GM12878 (cell line): Measurements from ENCODE around the gene NTN1. TPM values are rescaled to one million over a fixed set of nuclear protein-coding genes. Genes with fewer than 3 reads are reported as not detected.

Source experiments
- ATAC-seq: fragments of 200-7000 bp; cut with Tn5 transposase; 3 replicates; pipeline ENCODE4 v1.9.1; 2020; ENCODE audit warnings: mild to moderate bottlenecking, moderate library complexity
- BruUV-seq: library from RNA; stranded (reverse); fragments of 400-500 nt; replicated peaks from 2 replicates; lab custom pipeline; 2021; lab: Mats Ljungman, UMichigan
- CTCF ChIA-PET: fragments of 300-600 bp; sonication (Branson Sonifier 250); formaldehyde crosslinking; extraction: SDS; loops from one replicate; lab custom pipeline; 2021; ENCODE audit warnings: inconsistent platforms; lab: Yijun Ruan, JAX
- POLR2A ChIA-PET: fragments of 350-600 bp; formaldehyde crosslinking; extraction: SDS; loops from one replicate; lab custom pipeline; 2021; ENCODE audit warnings: inconsistent platforms; lab: Charles Lee
- RAD21 ChIA-PET: fragments of 300-600 bp; sonication (Branson Sonifier 250); formaldehyde crosslinking; loops from one replicate; lab custom pipeline; 2023; ENCODE audit warnings: antibody characterized with exemption; ENCODE audit not compliant: unreplicated experiment; lab: Charles Lee
- SMC1A ChIA-PET: fragments of 300-600 bp; sonication (Branson Sonifier 250); formaldehyde crosslinking; loops from one replicate; lab custom pipeline; 2023; ENCODE audit not compliant: unreplicated experiment, uncharacterized antibody; lab: Charles Lee
- DNase-seq: peaks from one replicate; pipeline ENCODE4 v3.0.0-alpha.2; 2011; ENCODE audit warnings: low read depth, low spot score
- FAIRE-seq: peaks from 3 replicates; lab custom pipeline; 2011; peaks lifted over from hg19 to GRCh38; lab: Jason Lieb, UNC
- H2AFZ ChIP-seq: 2 replicates; pipeline ENCODE4 v1.6.0; 2011; ENCODE audit warnings: low read depth, low read length, control low read depth; ENCODE audit not compliant: control insufficient read depth
- H3K27ac ChIP-seq: 2 replicates; pipeline ENCODE4 v1.5.1; 2011; ENCODE audit warnings: control low read depth; ENCODE audit not compliant: control insufficient read depth, insufficient read depth
- H3K27me3 ChIP-seq, 2 experiments: replicated peaks in 1 of 2; 2 replicates each; pipeline versions ENCODE4 v1.6.0 to v1.6.1; 2011; ENCODE audit warnings: low read length in 1 of 2; ENCODE audit not compliant: control insufficient read depth in 2 of 2, insufficient read depth in 2 of 2
- H3K36me3 ChIP-seq, 2 experiments: 2 replicates each; pipeline ENCODE4 v1.5.1; 2011; ENCODE audit warnings: low read length in 1 of 2; ENCODE audit not compliant: control insufficient read depth in 2 of 2, insufficient read depth in 2 of 2
- H3K4me1 ChIP-seq: 2 replicates; pipeline ENCODE4 v1.6.1; 2011; ENCODE audit warnings: mild to moderate bottlenecking, low read length, moderate library complexity, mixed read lengths; ENCODE audit not compliant: control insufficient read depth, insufficient read depth
- H3K4me2 ChIP-seq: 2 replicates; pipeline ENCODE4 v1.6.0; 2011; ENCODE audit warnings: control low read depth; ENCODE audit not compliant: control insufficient read depth, insufficient read depth
- H3K4me3 ChIP-seq: fragments of 200-600 bp; sonication (generic); 2 replicates; pipeline ENCODE4 v1.5.1; 2016
- H3K79me2 ChIP-seq: 2 replicates; pipeline ENCODE4 v1.6.0; 2011; ENCODE audit warnings: low read length; ENCODE audit not compliant: control insufficient read depth, insufficient read depth
- H3K9ac ChIP-seq: 2 replicates; pipeline ENCODE4 v1.8.0; 2011; ENCODE audit warnings: low read length, control low read depth, mixed read lengths; ENCODE audit not compliant: control insufficient read depth, insufficient read depth
- H3K9me3 ChIP-seq: replicated peaks from 3 replicates; pipeline ENCODE4 v1.5.1; 2011; ENCODE audit warnings: mild to moderate bottlenecking, low read length; ENCODE audit not compliant: control insufficient read depth, insufficient read depth
- H4K20me1 ChIP-seq: 2 replicates; pipeline ENCODE4 v1.6.0; 2011; ENCODE audit not compliant: control insufficient read depth, insufficient read depth
- CHD1 ChIP-seq: IDR thresholded peaks from 2 replicates; pipeline ENCODE4 v1.6.1; 2012; ENCODE audit warnings: low read depth, low read length, improper control_type of control experiment
- IKZF2 ChIP-seq, 2 experiments: fragments of 450-650 bp; IDR thresholded peaks; 2 replicates each; pipeline ENCODE4 v1.6.1; 2017; ENCODE audit warnings: mild to moderate bottlenecking in 2 of 2, moderate library complexity in 2 of 2
- JUNB ChIP-seq: IDR thresholded peaks from 2 replicates; pipeline ENCODE4 v1.6.1; 2016; ENCODE audit warnings: antibody characterized with exemption, mild to moderate bottlenecking
- NFYB ChIP-seq: IDR thresholded peaks from 2 replicates; pipeline ENCODE4 v1.6.1; 2011; ENCODE audit warnings: low read depth, mild to moderate bottlenecking, low read length, improper control_type of control experiment, moderate library complexity; ENCODE audit not compliant: insufficient read depth
- PAX5 ChIP-seq: IDR thresholded peaks from 2 replicates; pipeline ENCODE4 v1.6.1; 2011; ENCODE audit warnings: low read depth, low read length, borderline replicate concordance
- POLR2AphosphoS5 ChIP-seq: IDR thresholded peaks from 2 replicates; pipeline ENCODE4 v1.6.1; 2011; ENCODE audit warnings: mild to moderate bottlenecking, low read length, inconsistent platforms
- SMAD1 ChIP-seq: fragments of 450-650 bp; IDR thresholded peaks from 2 replicates; pipeline ENCODE4 v1.6.1; 2018; ENCODE audit warnings: mild to moderate bottlenecking, low read depth; ENCODE audit not compliant: partially characterized antibody
- SMC3 ChIP-seq: IDR thresholded peaks from 2 replicates; pipeline ENCODE4 v1.6.1; 2011; ENCODE audit warnings: low read length, improper control_type of control experiment, borderline replicate concordance
- SREBF2 ChIP-seq: IDR thresholded peaks from 2 replicates; pipeline ENCODE4 v1.6.1; 2012; ENCODE audit warnings: mild to moderate bottlenecking, low read length
- TBL1XR1 ChIP-seq: IDR thresholded peaks from 2 replicates; pipeline ENCODE4 v1.6.1; 2012; ENCODE audit warnings: low read depth, low read length, improper control_type of control experiment
- ZNF207 ChIP-seq: fragments of 450-650 bp; IDR thresholded peaks from 2 replicates; pipeline ENCODE4 v1.6.1; 2014; ENCODE audit warnings: antibody characterized with exemption, mild to moderate bottlenecking, borderline replicate concordance
- ZSCAN29 ChIP-seq: fragments of 450-650 bp; IDR thresholded peaks from 2 replicates; pipeline ENCODE4 v1.6.1; 2017; ENCODE audit warnings: mild to moderate bottlenecking, moderate library complexity
- WGBS: methylation state at CpG from one replicate; pipeline ENCODE4 v1.1.6; 2016; ENCODE audit warnings: low lambda C conversion rate; ENCODE audit not compliant: insufficient replicate concordance, insufficient coverage; ENCODE audit errors: missing lambda C conversion rate; 5-methylcytosine and 5-hydroxymethylcytosine counted together
- in situ Hi-C: fragments of 300-500 bp; cut with MboI; formaldehyde crosslinking; loops from 9 replicates; pipeline ENCODE4 v1.14.3; 2018; ENCODE audit warnings: mixed read lengths
- intact Hi-C: fragments of 100-400 bp; cut with micrococcal nuclease; formaldehyde crosslinking; loops from one replicate; pipeline ENCODE4 v1.14.2; 2022; ENCODE audit not compliant: unreplicated experiment
- polyA plus RNA-seq, 11 experiments: library from polyadenylated mRNA; depleted of rRNA in 4 of 11; unstranded in 6 of 11; stranded (reverse) in 5 of 11; fragments of >200 nt; fragmentation: Nextera tagmentation in 4 of 11; fragmentation: Illumina TruSeq in 1 of 11; extraction: Ambion mirVana in 4 of 11; extraction: Trizol in 1 of 11; gene quantifications; 1 replicate in 1 of 11; 2 replicates in 10 of 11; pipeline versions ENCODE4 v1.2.1 to v1.2.3, GENCODE V29; 2011 to 2016; ENCODE audit warnings: inconsistent platforms in 2 of 11, missing spikeins in 2 of 11, low read depth in 1 of 11
- total RNA-seq, 4 experiments: library from RNA; depleted of rRNA in 3 of 4; stranded (reverse); fragments of >200 nt in 3 of 4; fragmentation: Illumina TruSeq in 1 of 4; extraction: Trizol in 1 of 4; gene quantifications; 2 replicates each; pipeline versions ENCODE4 v1.2.1 to v1.2.3, GENCODE V29; 2013 to 2021
- TF ChIP-seq, protein P1 (sequence below): IDR thresholded peaks from 2 replicates; pipeline ENCODE4 v1.6.1; 2011; ENCODE audit warnings: low read depth, low read length, improper control_type of control experiment, borderline replicate concordance
- TF ChIP-seq, protein P2 (sequence below): fragments of 450-650 bp; IDR thresholded peaks from 2 replicates; pipeline ENCODE4 v1.6.1; 2014; ENCODE audit warnings: mild to moderate bottlenecking

NTN1 gene
- total and polyA plus RNA-seq, 10 of the 15 experiments (the other 5 are each of a cell fraction or from before 2014, with no cell fraction given), result 0.02 to 0.89 (median 0.35) TPM

DNA sequence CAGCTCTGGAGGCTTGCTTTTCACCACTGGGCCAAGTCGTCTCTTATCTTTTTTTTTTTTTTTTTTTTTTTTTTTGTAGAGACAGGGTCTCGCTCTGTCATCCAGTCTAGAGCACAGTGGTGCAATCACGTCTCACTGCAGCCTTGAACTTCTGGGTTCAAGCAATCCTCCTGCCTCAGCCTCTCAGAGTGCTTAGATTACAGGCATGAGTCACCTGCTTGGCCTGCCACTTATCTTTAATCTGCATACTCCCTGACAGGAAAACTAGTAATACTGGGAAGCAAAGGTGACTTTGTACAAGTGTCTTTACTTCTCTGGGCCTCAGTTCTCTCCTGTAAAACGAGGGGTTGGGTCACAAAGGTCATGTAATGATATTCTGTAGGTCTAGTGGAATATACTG is 15.0 kb downstream of the NTN1 start:
- no peaks in the 10 kb centered on the region for H3K36me3 ChIP-seq
- ATAC-seq (no peak), FAIRE-seq (no peak), DNase-seq (no peak)
- no peaks in the 10 kb centered on the region for H3K4me1 ChIP-seq
- no peak overlapping the region for H2AFZ ChIP-seq
- RAD21 ChIA-PET, result no interaction called here
- no peaks in the 10 kb centered on the region for H4K20me1 ChIP-seq
- no peak overlapping the region for H3K4me2 ChIP-seq
- no TSS peak for BruUV-seq
- no peak overlapping the region for H3K9ac ChIP-seq
- no peak for TF ChIP-seq ZSCAN29
- TF ChIP-seq POLR2AphosphoS5, result no peak
- H3K4me3 ChIP-seq, result no peak overlapping the region
- CTCF ChIA-PET, result no interaction called here
- SMC1A ChIA-PET, result interaction anchor here (0.6 kb wide), 1 partner anchor 262 kb away, joined by 3 read pairs; no protein-coding TSS in a partner anchor
- intact Hi-C loops, result no loop called here
- H3K79me2 ChIP-seq, result no peaks in the 10 kb centered on the region
- no peaks in the 10 kb centered on the region; a peak in 1 of 4 replicates for H3K27me3 ChIP-seq
- POLR2A ChIA-PET, result no interaction called here
- no peak overlapping the region for H3K27ac ChIP-seq
- in situ Hi-C loops, result no loop called here
- WGBS, result 26% methylated on average over 4 of the region's 4 CpGs
- H3K9me3 ChIP-seq, result no peaks in the 10 kb centered on the region

DNA sequence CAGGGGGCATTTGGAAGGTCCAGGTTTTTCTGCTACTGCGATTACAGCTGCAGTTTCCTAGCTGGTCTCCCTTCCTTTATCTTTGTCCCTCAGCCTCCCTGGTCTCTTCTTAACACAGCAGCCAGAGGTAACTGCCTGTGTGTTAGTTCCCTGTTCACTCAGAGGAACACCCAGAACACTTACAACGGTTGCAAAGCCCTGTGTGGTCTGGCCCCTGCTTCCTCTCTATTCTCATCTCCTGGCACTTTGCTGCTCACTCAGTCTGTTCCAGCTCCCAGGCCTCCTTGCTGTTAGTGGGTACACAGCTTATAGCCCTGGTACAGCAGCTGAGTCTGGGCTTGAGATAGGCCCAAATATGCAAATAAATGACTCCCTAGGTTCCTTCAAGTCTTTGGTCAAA is 16.4 kb downstream of the NTN1 start:
- H2AFZ ChIP-seq, result no peak overlapping the region
- POLR2A ChIA-PET, result no interaction called here
- no peaks in the 10 kb centered on the region for H3K4me1 ChIP-seq
- no peak for TF ChIP-seq SMAD1
- TF ChIP-seq, protein P1, sequence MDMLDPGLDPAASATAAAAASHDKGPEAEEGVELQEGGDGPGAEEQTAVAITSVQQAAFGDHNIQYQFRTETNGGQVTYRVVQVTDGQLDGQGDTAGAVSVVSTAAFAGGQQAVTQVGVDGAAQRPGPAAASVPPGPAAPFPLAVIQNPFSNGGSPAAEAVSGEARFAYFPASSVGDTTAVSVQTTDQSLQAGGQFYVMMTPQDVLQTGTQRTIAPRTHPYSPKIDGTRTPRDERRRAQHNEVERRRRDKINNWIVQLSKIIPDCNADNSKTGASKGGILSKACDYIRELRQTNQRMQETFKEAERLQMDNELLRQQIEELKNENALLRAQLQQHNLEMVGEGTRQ, result no peak
- no peak for TF ChIP-seq NFYB
- no peak for TF ChIP-seq SMC3
- TF ChIP-seq, protein P2, sequence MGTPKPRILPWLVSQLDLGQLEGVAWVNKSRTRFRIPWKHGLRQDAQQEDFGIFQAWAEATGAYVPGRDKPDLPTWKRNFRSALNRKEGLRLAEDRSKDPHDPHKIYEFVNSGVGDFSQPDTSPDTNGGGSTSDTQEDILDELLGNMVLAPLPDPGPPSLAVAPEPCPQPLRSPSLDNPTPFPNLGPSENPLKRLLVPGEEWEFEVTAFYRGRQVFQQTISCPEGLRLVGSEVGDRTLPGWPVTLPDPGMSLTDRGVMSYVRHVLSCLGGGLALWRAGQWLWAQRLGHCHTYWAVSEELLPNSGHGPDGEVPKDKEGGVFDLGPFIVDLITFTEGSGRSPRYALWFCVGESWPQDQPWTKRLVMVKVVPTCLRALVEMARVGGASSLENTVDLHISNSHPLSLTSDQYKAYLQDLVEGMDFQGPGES, result no peak
- no peak for TF ChIP-seq JUNB
- TF ChIP-seq CHD1, result no peak
- no peak for TF ChIP-seq SREBF2
- TF ChIP-seq ZNF207, result no peak
- TF ChIP-seq PAX5, result no peak
- no peak for TF ChIP-seq IKZF2 (IDR thresholded peaks at IDR 0.05)
- TF ChIP-seq TBL1XR1, result no peak
- TF ChIP-seq, all 136 proteins: peak for 0
- no peak for DNase-seq
- intact Hi-C loops, result no loop called here
- Histone ChIP-seq H3K9ac (no peak overlapping the region), H3K4me2 (no peak overlapping the region), H3K4me3 (no peak overlapping the region), H3K79me2 (no peaks in the 10 kb centered on the region), H4K20me1 (no peaks in the 10 kb centered on the region), H3K27ac (no peak overlapping the region), H3K9me3 (no peaks in the 10 kb centered on the region), H3K36me3 (no peaks in the 10 kb centered on the region), H3K27me3 (no peaks in the 10 kb centered on the region)
- SMC1A ChIA-PET, result no interaction called here
- CTCF ChIA-PET, result interaction anchor here (0.9 kb wide), 1 partner anchor 26 kb away, joined by 3 read pairs; no protein-coding TSS in a partner anchor
- ATAC-seq, result no peak
- in situ Hi-C loops, result no loop called here
- WGBS, result 30% methylated on average over 2 of the region's 2 CpGs
- BruUV-seq, result no TSS peak
- RAD21 ChIA-PET, result no interaction called here
- FAIRE-seq, result no peak
